RPMI7951 (cell line): ENCODE data around the gene MAFB. TPM values are rescaled to one million over a fixed set of nuclear protein-coding genes. Genes with fewer than 3 reads are reported as not detected.

Experiments
- DNase-seq: peaks from one replicate; pipeline ENCODE4 v3.0.0-alpha.2; 2012; ENCODE audit warnings: low read depth
- total RNA-seq: library from RNA; depleted of rRNA; stranded (reverse); fragments of >200 nt; shearing (Covaris generic); gene quantifications from 2 replicates; pipeline ENCODE4 v1.2.3, GENCODE V29; 2014

The MAFB gene
- total RNA-seq, 1 experiment from 2014 or later, result 2.9 TPM

GRCh38 chr20:40659567-40659966, 29.5 kb downstream of the MAFB start:
- DNase-seq, result no peak

GRCh38 chr20:40658509-40658908, 30.5 kb downstream of the MAFB start:
- DNase-seq, result no peak

- no peak for DNase-seq
Observed at GRCh38 chr20:40657526-40657925, 31.5 kb downstream of the MAFB start.

- no peak for DNase-seq
Observed at GRCh38 chr20:40655451-40655850, 33.6 kb downstream of the MAFB start.

GRCh38 chr20:40654876-40655275, 34.2 kb downstream of the MAFB start:
- peak; percentile 40 for DNase-seq

GRCh38 chr20:40652441-40652987, 36.5 kb downstream of the MAFB start:
- no peak for DNase-seq

GRCh38 chr20:40651151-40651550, 37.9 kb downstream of the MAFB start:
- DNase-seq, result peak; percentile 62

GRCh38 chr20:40650707-40651106, 38.3 kb downstream of the MAFB start:
- no peak for DNase-seq

- no peak for DNase-seq
Observed at GRCh38 chr20:40648210-40649072, 40.6 kb downstream of the MAFB start.

- DNase-seq, result no peak
Observed at GRCh38 chr20:40646813-40647212, 42.2 kb downstream of the MAFB start.

GRCh38 chr20:40646361-40646760, 42.7 kb downstream of the MAFB start:
- no peak for DNase-seq

- no peak for DNase-seq
Observed at GRCh38 chr20:40644863-40645262, 44.2 kb downstream of the MAFB start.

GRCh38 chr20:40643891-40644290, 45.1 kb downstream of the MAFB start:
- peak; percentile 75 for DNase-seq

- no peak for DNase-seq
Observed at GRCh38 chr20:40641809-40642208, 47.2 kb downstream of the MAFB start.

GRCh38 chr20:40641202-40641601, 47.8 kb downstream of the MAFB start:
- no peak for DNase-seq

- no peak for DNase-seq
Observed at GRCh38 chr20:40640667-40641066, 48.4 kb downstream of the MAFB start.

- DNase-seq, result no peak
Observed at GRCh38 chr20:40639676-40640355, 49.2 kb downstream of the MAFB start.

- no peak for DNase-seq
Observed at GRCh38 chr20:40639132-40639531, 49.9 kb downstream of the MAFB start.

- DNase-seq, result no peak
Observed at GRCh38 chr20:40638414-40638813, 50.6 kb downstream of the MAFB start.

- no peak for DNase-seq
Observed at GRCh38 chr20:40637176-40637575, 51.9 kb downstream of the MAFB start.

GRCh38 chr20:40636486-40636885, 52.5 kb downstream of the MAFB start:
- no peak for DNase-seq

GRCh38 chr20:40635971-40636370, 53.1 kb downstream of the MAFB start:
- DNase-seq, result no peak
